SH-SY5Y (cell line): ENCODE measurements around the gene ARMC3.

Experiments used
- GATA2 ChIP-seq: IDR thresholded peaks from 2 replicates; pipeline ENCODE4 v1.6.1; 2011; ENCODE audit warnings: mild to moderate bottlenecking, low read depth, low read length
- GATA3 ChIP-seq: IDR thresholded peaks from 2 replicates; pipeline ENCODE4 v1.6.1; 2011; ENCODE audit warnings: low read depth, mild to moderate bottlenecking, low read length, moderate library complexity

DNA sequence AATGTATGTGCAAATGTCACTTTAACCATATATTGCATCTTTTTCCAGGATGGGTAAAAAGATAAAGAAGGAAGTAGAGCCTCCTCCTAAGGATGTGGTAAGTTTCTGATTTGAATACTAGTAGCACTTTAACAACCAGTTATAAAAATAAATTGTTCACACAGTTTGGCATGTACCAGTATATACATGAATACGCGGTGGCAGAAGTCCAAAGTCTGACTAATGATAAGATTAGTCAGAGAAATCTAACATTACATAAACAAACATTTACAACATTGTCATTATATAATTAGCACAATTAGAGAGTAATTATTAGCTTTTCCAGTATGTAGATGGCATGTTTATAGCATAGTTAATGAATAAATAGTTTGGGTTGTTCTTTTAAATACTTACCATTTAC is 4.1 kb downstream of the ARMC3 start:
- no peak for TF ChIP-seq GATA3
- no peak for TF ChIP-seq GATA2
